H1 (cell line): ENCODE measurements around the gene CACNA1E. TPM values are rescaled to one million over a fixed set of nuclear protein-coding genes. Genes with fewer than 3 reads are reported as not detected.

ENCODE experiments used
- CTCF ChIA-PET: fragments of 300-600 bp; sonication (Branson Sonifier 250); formaldehyde crosslinking; loops from one replicate; lab custom pipeline; 2021; ENCODE audit not compliant: partially characterized antibody; lab: Charles Lee
- POLR2A ChIA-PET: fragments of 300-600 bp; sonication (Branson Sonifier 250); formaldehyde crosslinking; loops from one replicate; lab custom pipeline; 2021; ENCODE audit warnings: inconsistent platforms; ENCODE audit not compliant: partially characterized antibody; lab: Charles Lee
- DNase-seq, 2 experiments: peaks; one replicate each; pipeline versions ENCODE4 v3.0.0 to v3.0.0-alpha.2; 2010 to 2022; ENCODE audit warnings: low spot score in 2 of 2, low read depth in 1 of 2, mixed read lengths in 1 of 2
- FAIRE-seq: peaks from 2 replicates; lab custom pipeline; 2011; peaks lifted over from hg19 to GRCh38; lab: Jason Lieb, UNC
- H2AFZ ChIP-seq: 2 replicates; pipeline ENCODE4 v1.8.1; 2012; ENCODE audit warnings: low read length, inconsistent platforms
- H2AK5ac ChIP-seq: 2 replicates; pipeline ENCODE4 v1.6.1; 2013; ENCODE audit warnings: low read depth, low read length
- H2BK120ac ChIP-seq: replicated peaks from 2 replicates; pipeline ENCODE3; 2013; ENCODE audit warnings: low read depth, low read length, inconsistent platforms
- H2BK12ac ChIP-seq: 2 replicates; pipeline ENCODE4 v1.6.1; 2013; ENCODE audit warnings: low read depth, low read length
- H2BK15ac ChIP-seq: 2 replicates; pipeline ENCODE4 v1.6.1; 2013; ENCODE audit warnings: low read length
- H2BK20ac ChIP-seq: 2 replicates; pipeline ENCODE4 v1.6.1; 2013; ENCODE audit warnings: low read length
- H2BK5ac ChIP-seq: 2 replicates; pipeline ENCODE4 v1.6.1; 2013; ENCODE audit warnings: low read depth, low read length
- H3K14ac ChIP-seq: 2 replicates; pipeline ENCODE4 v1.6.1; 2013; ENCODE audit warnings: inconsistent platforms; ENCODE audit not compliant: insufficient read length
- H3K18ac ChIP-seq: 2 replicates; pipeline ENCODE4 v1.6.1; 2013; ENCODE audit warnings: low read length; ENCODE audit errors: extremely low read depth
- H3K23ac ChIP-seq: 2 replicates; pipeline ENCODE4 v1.6.1; 2013; ENCODE audit warnings: inconsistent platforms; ENCODE audit not compliant: insufficient read length
- H3K23me2 ChIP-seq: 2 replicates; pipeline ENCODE4 v1.6.1; 2013; ENCODE audit warnings: low read depth, low read length
- H3K27ac ChIP-seq: 2 replicates; pipeline ENCODE4 v1.6.1; 2011; ENCODE audit warnings: low read depth, low read length, inconsistent platforms
- H3K27me3 ChIP-seq, 4 experiments: replicated peaks in 1 of 4; 1 replicate in 1 of 4; 2 replicates in 3 of 4; pipeline versions ENCODE4 v1.6.1 to v1.8.1; 2011 to 2013; ENCODE audit warnings: low read length in 3 of 4, mild to moderate bottlenecking in 3 of 4, inconsistent platforms in 2 of 4, mixed read lengths in 2 of 4, moderate library complexity in 1 of 4; ENCODE audit not compliant: control insufficient read depth in 3 of 4, insufficient read depth in 3 of 4; ENCODE audit errors: extremely low read depth in 1 of 4
- H3K36me3 ChIP-seq, 4 experiments: 2 replicates each; pipeline versions ENCODE4 v1.6.1 to v1.8.1; 2011 to 2013; ENCODE audit warnings: mild to moderate bottlenecking in 4 of 4, low read length in 3 of 4, moderate library complexity in 2 of 4, control low read depth in 1 of 4, inconsistent platforms in 1 of 4; ENCODE audit not compliant: insufficient read depth in 4 of 4, control insufficient read depth in 2 of 4
- H3K4ac ChIP-seq: replicated peaks from 2 replicates; pipeline ENCODE3; 2013; ENCODE audit warnings: low read length, low read depth, mixed read lengths, inconsistent platforms; ENCODE audit not compliant: insufficient read length
- H3K4me1 ChIP-seq, 4 experiments: replicated peaks in 1 of 4; 1 replicate in 1 of 4; 2 replicates in 3 of 4; pipeline versions ENCODE4 v1.6.1 to v1.8.1; 2011 to 2013; ENCODE audit warnings: low read length in 3 of 4, inconsistent platforms in 2 of 4, mixed read lengths in 1 of 4; ENCODE audit not compliant: insufficient read depth in 4 of 4, control insufficient read depth in 3 of 4
- H3K4me2 ChIP-seq, 2 experiments: 2 replicates each; pipeline versions ENCODE4 v1.6.1 to v1.8.1; 2011 to 2013; ENCODE audit warnings: low read depth in 2 of 2, low read length in 2 of 2, control low read depth in 1 of 2, inconsistent platforms in 1 of 2, mild to moderate bottlenecking in 1 of 2; ENCODE audit not compliant: insufficient read depth in 1 of 2
- H3K4me3 ChIP-seq, 4 experiments: fragments of 200-600, 300-600 bp in 1 of 4; sonication (generic), shearing (Covaris generic), sonication (Bioruptor Twin) in 1 of 4; 2 replicates each; pipeline versions ENCODE4 v1.5.1 to v1.8.1; 2011 to 2016; ENCODE audit warnings: low read length in 4 of 4, low read depth in 3 of 4, control low read depth in 2 of 4, inconsistent platforms in 2 of 4, mild to moderate bottlenecking in 2 of 4, mixed read lengths in 1 of 4, moderate library complexity in 1 of 4; ENCODE audit not compliant: insufficient read depth in 2 of 4; ENCODE audit errors: extremely low read depth in 1 of 4
- H3K56ac ChIP-seq: replicated peaks from 2 replicates; pipeline ENCODE3; 2013; ENCODE audit warnings: low read depth, mild to moderate bottlenecking, mixed read lengths, low read length, inconsistent platforms; ENCODE audit not compliant: insufficient read length
- H3K79me1 ChIP-seq: 2 replicates; pipeline ENCODE4 v1.6.1; 2013; ENCODE audit warnings: low read depth, low read length, control low read depth
- H3K79me2 ChIP-seq, 2 experiments: 2 replicates each; pipeline versions ENCODE4 v1.6.1 to v1.8.1; 2012 to 2013; ENCODE audit warnings: low read length in 2 of 2, mild to moderate bottlenecking in 2 of 2, inconsistent platforms in 1 of 2; ENCODE audit not compliant: insufficient read depth in 2 of 2, control insufficient read depth in 1 of 2
- H3K9ac ChIP-seq, 4 experiments: replicated peaks in 1 of 4; 1 replicate in 1 of 4; 2 replicates in 3 of 4; pipeline versions ENCODE4 v1.6.1 to v1.8.1; 2011 to 2013; ENCODE audit warnings: low read depth in 3 of 4, low read length in 3 of 4, control low read depth in 2 of 4, mild to moderate bottlenecking in 2 of 4, moderate library complexity in 2 of 4, inconsistent platforms in 1 of 4; ENCODE audit errors: extremely low read depth in 1 of 4
- H3K9me3 ChIP-seq, 2 experiments: 2 replicates each; pipeline versions ENCODE4 v1.6.1 to v1.8.1; 2012 to 2013; ENCODE audit warnings: mild to moderate bottlenecking in 2 of 2, moderate library complexity in 2 of 2, control low read depth in 1 of 2, inconsistent platforms in 1 of 2, low read depth in 1 of 2, low read length in 1 of 2, mixed read lengths in 1 of 2; ENCODE audit not compliant: insufficient read depth in 2 of 2
- H4K20me1 ChIP-seq, 2 experiments: replicated peaks in 1 of 2; 2 replicates each; pipeline versions ENCODE3 to v1.8.1; 2011 to 2013; ENCODE audit warnings: inconsistent platforms in 2 of 2, low read length in 2 of 2, mild to moderate bottlenecking in 1 of 2; ENCODE audit not compliant: insufficient read depth in 2 of 2, control insufficient read depth in 1 of 2
- H4K5ac ChIP-seq: 2 replicates; pipeline ENCODE4 v1.6.1; 2013; ENCODE audit warnings: low read length, low read depth, mixed read lengths, inconsistent platforms; ENCODE audit not compliant: insufficient read length
- H4K8ac ChIP-seq: 2 replicates; pipeline ENCODE4 v1.8.0; 2013; ENCODE audit warnings: mild to moderate bottlenecking, moderate library complexity, low read length, inconsistent platforms; ENCODE audit not compliant: insufficient read depth; ENCODE audit errors: extremely low read depth
- H4K91ac ChIP-seq: replicated peaks from 2 replicates; pipeline ENCODE3; 2013; ENCODE audit warnings: low read length, mixed read lengths, inconsistent platforms; ENCODE audit not compliant: insufficient read length
- CHD2 ChIP-seq: IDR thresholded peaks from 2 replicates; pipeline ENCODE4 v1.6.1; 2012; ENCODE audit warnings: low read length, improper control_type of control experiment
- KDM1A ChIP-seq: fragments of 200-600, 300-600 bp; sonication (generic); IDR thresholded peaks from 2 replicates; pipeline ENCODE4 v1.7.1; 2016; ENCODE audit warnings: mild to moderate bottlenecking, low read length, borderline replicate concordance
- PHF8 ChIP-seq: fragments of 200-600 bp; sonication (generic); conservative IDR thresholded peaks from 2 replicates; pipeline ENCODE4 v1.7.1; 2012; ENCODE audit warnings: low read depth, mild to moderate bottlenecking, inconsistent platforms, low read length, moderate library complexity
- RNF2 ChIP-seq: fragments of 200-900, 300-1000 bp; sonication (generic); IDR thresholded peaks from 2 replicates; pipeline ENCODE4 v1.7.1; 2016; ENCODE audit warnings: borderline replicate concordance, low read depth, mild to moderate bottlenecking, antibody characterized with exemption, low read length; ENCODE audit not compliant: poor library complexity, severe bottlenecking; ENCODE audit errors: missing control alignments
- TAF1 ChIP-seq: IDR thresholded peaks from 2 replicates; pipeline ENCODE4 v1.6.1; 2011; ENCODE audit warnings: mild to moderate bottlenecking, low read depth, low read length
- TEAD4 ChIP-seq: IDR thresholded peaks from 2 replicates; pipeline ENCODE4 v1.6.1; 2012; ENCODE audit warnings: low read depth, low read length, inconsistent platforms, mixed read lengths
- WGBS, 2 experiments: shearing (Covaris generic) in 1 of 2; methylation state at CpG; one replicate each; pipeline versions ENCODE4 v1.1.6 to v1.1.7; 2013 to 2015; ENCODE audit warnings: low lambda C conversion rate in 2 of 2, mixed read lengths in 2 of 2, inconsistent platforms in 1 of 2, low coverage in 1 of 2, missing lambda C conversion rate in 1 of 2; ENCODE audit not compliant: insufficient replicate concordance in 2 of 2, insufficient coverage in 1 of 2, insufficient read length in 1 of 2; ENCODE audit errors: extremely low coverage in 1 of 2, missing lambda C conversion rate in 1 of 2; 5-methylcytosine and 5-hydroxymethylcytosine counted together
- polyA plus RNA-seq, 7 experiments: library from polyadenylated mRNA; depleted of rRNA in 3 of 7; stranded (reverse) in 5 of 7; unstranded in 2 of 7; fragments of >200 nt in 5 of 7; fragments of 200-250 nt in 2 of 7; gene quantifications; 1 replicate in 5 of 7; 2 replicates in 1 of 7; 4 replicates in 1 of 7; pipeline versions ENCODE4 v1.2.1 to v1.2.3, GENCODE V29; 2011 to 2013; ENCODE audit warnings: missing spikeins in 2 of 7, mixed read lengths in 2 of 7
- total RNA-seq: library from RNA; stranded (reverse); fragmentation: NEBNext Ultra II Directional; extraction: Animal tissue kit (Norgen Biotek cat#: 25700); gene quantifications from 2 replicates; pipeline ENCODE4 v1.2.1, GENCODE V29; 2021
- TF ChIP-seq, protein P1 (sequence below): IDR thresholded peaks from 2 replicates; pipeline ENCODE4 v1.6.1; 2011; ENCODE audit warnings: low read depth, mild to moderate bottlenecking, low read length; ENCODE audit not compliant: insufficient read depth

CACNA1E gene
- total and polyA plus RNA-seq, 2 of the 8 experiments (the other 6 are each of a cell fraction or from before 2014, with no cell fraction given) = 0.98 to 1.3 TPM

GRCh38 chr1:181818459-181818858 lies 335.1 kb downstream of the CACNA1E start:
- H3K36me3 ChIP-seq = no peaks in the 10 kb centered on the region
- H2BK20ac ChIP-seq = no peak overlapping the region
- H3K4me1 ChIP-seq = no peaks in the 10 kb centered on the region
- no peak overlapping the region for H2BK12ac ChIP-seq
- H3K56ac ChIP-seq = no peak overlapping the region
- no peak overlapping the region for H4K5ac ChIP-seq
- no peaks in the 10 kb centered on the region for H3K9me3 ChIP-seq
- no peaks in the 10 kb centered on the region for H3K27me3 ChIP-seq
- FAIRE-seq = no peak
- H3K4me2 ChIP-seq = no peak overlapping the region
- H3K79me1 ChIP-seq = no peaks in the 10 kb centered on the region
- no peaks in the 10 kb centered on the region for H3K79me2 ChIP-seq
- no peak overlapping the region for H2AK5ac ChIP-seq
- CTCF ChIA-PET = interaction anchor here (0.6 to 1.2 kb wide), 8 partner anchors 9 to 1210 kb away, joined by 3 to 7 read pairs (median 3); no protein-coding TSS in a partner anchor
- H4K91ac ChIP-seq = no peak overlapping the region
- no peaks in the 10 kb centered on the region for H3K23me2 ChIP-seq
- H3K18ac ChIP-seq = no peak overlapping the region
- 93% methylated on average over 2 of the region's 2 CpGs; no CpG with 5 or more reads in 1 of the 2 experiments for WGBS, 2 experiments
- H2BK15ac ChIP-seq = no peak overlapping the region
- no peak for TF ChIP-seq TAF1
- TF ChIP-seq TEAD4 = no peak
- TF ChIP-seq CHD2 = no peak
- no peak for TF ChIP-seq KDM1A
- TF ChIP-seq, protein P1, sequence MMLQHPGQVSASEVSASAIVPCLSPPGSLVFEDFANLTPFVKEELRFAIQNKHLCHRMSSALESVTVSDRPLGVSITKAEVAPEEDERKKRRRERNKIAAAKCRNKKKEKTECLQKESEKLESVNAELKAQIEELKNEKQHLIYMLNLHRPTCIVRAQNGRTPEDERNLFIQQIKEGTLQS = no peak
- no peak for TF ChIP-seq RNF2
- no peak for TF ChIP-seq PHF8
- H3K27ac ChIP-seq = no peak overlapping the region
- no peak overlapping the region for H3K23ac ChIP-seq
- H3K14ac ChIP-seq = no peak overlapping the region
- H4K20me1 ChIP-seq = no peaks in the 10 kb centered on the region
- no peak overlapping the region for H3K4ac ChIP-seq
- no peak overlapping the region for H3K4me3 ChIP-seq
- no peak overlapping the region for H2BK120ac ChIP-seq
- no peak for DNase-seq
- no peak overlapping the region for H3K9ac ChIP-seq
- H4K8ac ChIP-seq = no peak overlapping the region
- POLR2A ChIA-PET = no interaction called here
- no peak overlapping the region for H2BK5ac ChIP-seq
- H2AFZ ChIP-seq = 0 out of 2 replicates have a peak overlapping the region, but pooled peaks have one; percentile 40
